Measurements from ENCODE around the gene SH2D3A.

GRCh38 chr19:6710273-6711077 is 56.8 kb downstream of the SH2D3A start:
- TF ChIP-seq POLR2AphosphoS5 (IDR thresholded peaks at IDR 0.05; ENCODE audit: low read depth, low read length) (no peak), CTCF (IDR thresholded peaks at IDR 0.05) (no peak), REST (IDR thresholded peaks at IDR 0.05; ENCODE audit: insufficient read depth in 1 of 2, low read depth in 2 of 2, low read length in 1 of 2) (no peak), SIN3A (IDR thresholded peaks at IDR 0.05; ENCODE audit: borderline replicate concordance, insufficient read depth, low read depth, low read length) (no peak)
